Measurements from ENCODE around the gene ZFYVE28.
A peak's percentile ranks its signal among the peaks of the same experiment; 100 is the strongest.

The ZFYVE28 gene

DNA sequence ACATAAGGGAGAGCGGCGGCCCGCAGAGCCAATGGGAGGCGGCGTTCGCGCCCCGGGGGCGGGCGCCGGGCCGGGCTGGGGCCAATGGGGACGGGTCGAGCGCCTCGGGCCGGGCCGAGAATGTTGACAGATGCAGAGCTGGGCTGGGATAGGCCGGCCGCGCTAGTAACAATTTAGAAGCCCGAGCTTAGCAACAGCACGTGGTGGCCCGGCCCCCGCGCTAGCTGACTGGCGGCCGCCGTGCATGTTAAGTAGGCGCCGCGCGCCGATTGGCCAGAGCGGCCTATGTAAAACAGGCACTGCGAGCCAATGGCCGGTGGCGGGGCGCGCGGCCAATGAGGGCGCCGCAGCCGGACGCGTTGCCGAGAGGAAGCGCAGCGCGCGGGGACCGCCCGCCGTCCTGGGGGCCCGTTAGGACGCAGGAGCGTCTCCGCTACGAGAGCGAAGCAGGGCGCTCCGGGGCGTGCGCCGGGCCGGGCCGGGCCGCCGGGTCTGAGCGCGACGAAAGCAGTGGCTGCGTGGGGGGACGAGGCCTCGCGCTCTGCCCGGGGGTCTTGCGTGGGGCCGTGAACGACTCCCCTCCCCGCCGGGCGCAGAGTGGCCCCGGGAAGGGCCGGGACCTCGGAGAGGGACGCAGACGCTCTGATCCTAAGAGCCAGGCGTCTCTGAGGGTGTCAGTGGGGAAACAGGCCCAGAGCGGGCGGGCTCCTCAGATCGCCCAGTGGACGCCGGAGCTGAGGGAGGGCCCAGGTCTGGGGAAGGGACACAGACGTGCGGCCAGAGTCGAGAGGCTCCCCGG, 156.1 kb downstream of the ZFYVE28 start:
- peak; percentile 99 to 100 (median 100) for DNase-seq
- CTCF ChIA-PET, result interaction anchor here (0.6 to 1.3 kb wide), 7 partner anchors 18 to 226 kb away, joined by 3 to 5 read pairs (median 3); no protein-coding TSS in a partner anchor
- H3K36me3 ChIP-seq (ENCODE audit: control insufficient read depth in 4 of 4, insufficient read depth in 4 of 4, low read length in 3 of 4), result peaks cover 0 to 22% (median 8%) of the 10 kb centered on the region in 4 experiments
- H3K4me3 ChIP-seq (ENCODE audit: control insufficient read depth in 1 of 7, extremely low read depth in 1 of 7, insufficient read depth in 4 of 7, low read depth in 2 of 7, low read length in 6 of 7), result peak overlapping the region; percentile 57 to 84 (median 75)
- H3K4me1 ChIP-seq (ENCODE audit: control extremely low read depth in 1 of 4, control insufficient read depth in 4 of 4, insufficient read depth in 4 of 4, low read length in 3 of 4), result peaks cover 0 to 31% (median 20%) of the 10 kb centered on the region in 4 experiments
- no peaks in the 10 kb centered on the region for H3K9me3 ChIP-seq (ENCODE audit: control extremely low read depth in 1 of 5, control insufficient read depth in 4 of 5, insufficient read depth in 2 of 5, low read depth in 1 of 5, low read length in 4 of 5)
- under 1% methylated on average over 83 of the region's 98 CpGs for WGBS (ENCODE audit: insufficient coverage)
- POLR2A ChIA-PET, result interaction anchor here (0.6 to 1.9 kb wide), 15 partner anchors 13 to 153 kb away, joined by 3 to 9 read pairs (median 4); partner anchors contain the start of genes HAUS3 and POLN
- H3K27ac ChIP-seq (ENCODE audit: insufficient read depth in 1 of 2, low read depth in 1 of 2, low read length in 2 of 2, poor library complexity in 1 of 2, severe bottlenecking in 2 of 2), result peak overlapping the region; percentile 82 to 88
- H3K27me3 ChIP-seq (replicated peaks in 2 of 5; ENCODE audit: control insufficient read depth in 4 of 5, insufficient read depth in 5 of 5, low read length in 4 of 5), result no peaks in the 10 kb centered on the region

DNA sequence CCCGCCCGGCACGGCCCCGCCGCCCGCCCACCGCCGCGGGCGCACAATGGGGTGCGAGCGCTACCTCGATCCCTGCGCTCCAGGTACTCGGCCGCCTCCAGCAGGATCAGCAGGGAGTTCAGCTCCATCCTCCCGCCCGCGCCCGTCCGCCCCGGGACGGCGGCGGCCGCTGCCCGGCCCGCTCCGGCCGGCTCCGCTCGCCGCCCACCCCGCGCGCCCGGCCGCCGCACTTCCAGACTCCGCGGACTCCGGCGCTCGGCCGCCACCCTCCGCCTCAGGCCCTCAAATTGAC, 156.6 kb downstream of the ZFYVE28 start, which contains the start of gene MXD4:
Gene MXD4, minus strand, starts transcription at position 257 of the 292 bp plus-strand sequence. Its CDS starts 129 bp downstream, at position 128.
- ChIA-PET CTCF (interaction anchor here (1.0 to 1.3 kb wide), 3 partner anchors 17 to 151 kb away, joined by 3 to 5 read pairs (median 4); no protein-coding TSS in a partner anchor), POLR2A (interaction anchor here (0.6 to 1.9 kb wide), 14 partner anchors 12 to 154 kb away, joined by 3 to 9 read pairs (median 5); partner anchors contain the start of genes HAUS3 and POLN)
- WGBS (ENCODE audit: insufficient coverage), result 0% methylated on average over 43 of the region's 46 CpGs
- Histone ChIP-seq H3K27me3 (replicated peaks in 2 of 5; ENCODE audit: control insufficient read depth in 4 of 5, insufficient read depth in 5 of 5, low read length in 4 of 5) (no peaks in the 10 kb centered on the region), H3K36me3 (ENCODE audit: control insufficient read depth in 4 of 4, insufficient read depth in 4 of 4, low read length in 3 of 4) (peaks cover 0 to 28% (median 10%) of the 10 kb centered on the region in 4 experiments), H3K9me3 (ENCODE audit: control extremely low read depth in 1 of 5, control insufficient read depth in 4 of 5, insufficient read depth in 2 of 5, low read depth in 1 of 5, low read length in 4 of 5) (no peaks in the 10 kb centered on the region), H3K27ac (ENCODE audit: insufficient read depth in 1 of 2, low read depth in 1 of 2, low read length in 2 of 2, poor library complexity in 1 of 2, severe bottlenecking in 2 of 2) (peak within 1 kb of the TSS; percentile 82 to 88), H3K4me3 (ENCODE audit: control insufficient read depth in 1 of 7, extremely low read depth in 1 of 7, insufficient read depth in 4 of 7, low read depth in 2 of 7, low read length in 6 of 7) (peak within 1 kb of the TSS; percentile 57 to 89 (median 80)), H3K4me1 (ENCODE audit: control extremely low read depth in 1 of 4, control insufficient read depth in 4 of 4, insufficient read depth in 4 of 4, low read length in 3 of 4) (peaks cover 0 to 33% (median 20%) of the 10 kb centered on the region in 4 experiments)
- DNase-seq, result no peak

DNA sequence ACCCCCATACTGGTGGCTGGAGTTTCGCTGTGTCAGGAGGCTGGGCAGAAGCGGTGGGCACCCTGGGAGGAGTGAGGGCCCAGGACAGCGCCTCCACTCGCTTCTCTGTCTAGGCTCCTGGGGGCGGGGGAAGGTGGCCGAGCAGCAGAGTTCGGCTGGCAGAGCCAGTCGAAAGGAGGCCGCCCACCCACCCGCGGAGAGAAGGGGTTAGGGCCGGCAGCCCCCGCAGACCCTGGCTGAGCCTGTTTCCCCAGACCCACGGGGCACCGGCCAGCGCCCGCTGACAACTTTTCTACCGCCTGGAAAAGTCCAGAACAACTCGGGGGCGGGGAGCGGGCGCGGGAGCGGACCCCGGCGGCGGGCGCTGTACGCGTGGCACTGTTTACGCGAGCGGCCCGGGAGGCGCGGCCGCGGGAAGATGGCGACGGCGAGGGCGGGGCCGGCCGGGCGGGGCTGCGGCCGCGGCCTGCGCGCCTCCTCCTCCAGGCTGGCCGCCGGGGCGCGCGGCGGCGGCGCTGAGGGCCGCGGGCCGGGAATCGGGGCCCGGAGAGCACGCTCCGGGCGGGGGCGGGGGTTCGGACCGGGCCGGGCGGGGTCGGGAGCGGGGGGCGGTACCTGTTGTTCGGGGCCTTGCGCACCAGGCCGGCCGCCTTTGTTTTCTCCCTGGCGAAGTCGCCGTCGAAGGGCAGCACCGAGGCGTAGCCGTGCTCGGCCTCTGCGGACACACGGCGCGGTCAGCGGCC, 157.2 kb downstream of the ZFYVE28 start:
- peak; percentile 15 to 63 (median 56) for DNase-seq

DNA sequence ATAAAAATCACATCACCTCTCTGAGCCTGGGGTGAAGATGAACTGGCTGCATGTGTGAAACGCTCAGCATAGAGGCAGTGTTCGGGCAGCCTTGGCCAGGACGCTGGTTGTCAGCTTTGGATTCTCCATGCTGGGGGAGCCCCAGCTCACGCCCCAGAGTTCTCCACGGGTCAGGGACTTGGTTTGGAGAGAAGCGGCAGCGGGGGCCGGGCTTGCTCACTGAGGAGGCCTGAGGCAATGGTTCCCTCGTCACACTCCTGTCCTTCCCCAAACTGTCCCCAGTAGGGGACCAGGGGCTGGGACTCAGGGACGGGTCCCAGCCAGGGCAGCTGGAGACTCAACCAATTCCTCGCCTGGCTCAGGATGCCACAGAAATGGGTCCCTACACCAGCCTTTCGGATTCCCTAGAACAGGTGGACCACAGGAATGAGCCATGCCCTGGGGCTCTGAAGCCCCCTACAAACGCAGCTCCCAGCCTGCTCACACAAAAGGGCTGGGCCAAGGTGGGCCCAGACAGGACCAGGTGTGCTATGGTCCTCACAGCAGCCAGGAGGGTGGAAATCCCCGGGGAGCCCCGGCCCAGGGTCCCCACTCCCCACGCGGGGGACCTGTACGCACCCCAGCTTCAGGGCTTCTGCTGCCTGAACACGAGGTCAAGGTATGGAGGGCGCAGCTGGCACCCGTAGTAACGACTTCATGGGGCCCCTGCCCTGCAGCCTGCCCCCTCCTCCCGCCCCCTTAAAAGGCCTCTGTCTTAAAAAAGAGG, 157.9 kb downstream of the ZFYVE28 start:
- CTCF ChIA-PET, result interaction anchor here (0.7 to 2.1 kb wide), 4 partner anchors 11 to 106 kb away, joined by 3 to 4 read pairs (median 4); no protein-coding TSS in a partner anchor
- peak overlapping the region in 1 of 2 experiments; percentile 68 for H3K27ac ChIP-seq (ENCODE audit: insufficient read depth in 1 of 2, low read depth in 1 of 2, low read length in 2 of 2, poor library complexity in 1 of 2, severe bottlenecking in 2 of 2)
- 69% methylated on average over 22 of the region's 23 CpGs for WGBS (ENCODE audit: insufficient coverage)

More for the DNA sequence above, 157.2 kb downstream of the ZFYVE28 start:
- under 1% methylated on average over 81 of the region's 91 CpGs for WGBS (ENCODE audit: insufficient coverage)
- H3K27me3 ChIP-seq (replicated peaks in 2 of 5; ENCODE audit: control insufficient read depth in 4 of 5, insufficient read depth in 5 of 5, low read length in 4 of 5), result no peaks in the 10 kb centered on the region
- H3K9me3 ChIP-seq (ENCODE audit: control extremely low read depth in 1 of 5, control insufficient read depth in 4 of 5, insufficient read depth in 2 of 5, low read depth in 1 of 5, low read length in 4 of 5), result no peaks in the 10 kb centered on the region
- peak overlapping the region; percentile 68 to 72 for H3K27ac ChIP-seq (ENCODE audit: insufficient read depth in 1 of 2, low read depth in 1 of 2, low read length in 2 of 2, poor library complexity in 1 of 2, severe bottlenecking in 2 of 2)
- H3K36me3 ChIP-seq (ENCODE audit: control insufficient read depth in 4 of 4, insufficient read depth in 4 of 4, low read length in 3 of 4), result peaks cover 0 to 33% (median 10%) of the 10 kb centered on the region in 4 experiments
- peak overlapping the region; percentile 57 to 89 (median 80) for H3K4me3 ChIP-seq (ENCODE audit: control insufficient read depth in 1 of 7, extremely low read depth in 1 of 7, insufficient read depth in 4 of 7, low read depth in 2 of 7, low read length in 6 of 7)
- CTCF ChIA-PET, result interaction anchor here (0.9 to 1.6 kb wide), 4 partner anchors 13 to 105 kb away, joined by 3 to 5 read pairs (median 3); no protein-coding TSS in a partner anchor
- POLR2A ChIA-PET, result interaction anchor here (1.9 kb wide), 1 partner anchor 14 kb away, joined by 9 read pairs; no protein-coding TSS in a partner anchor
- H3K4me1 ChIP-seq (ENCODE audit: control extremely low read depth in 1 of 4, control insufficient read depth in 4 of 4, insufficient read depth in 4 of 4, low read length in 3 of 4), result peaks cover 0 to 33% (median 20%) of the 10 kb centered on the region in 4 experiments

DNA sequence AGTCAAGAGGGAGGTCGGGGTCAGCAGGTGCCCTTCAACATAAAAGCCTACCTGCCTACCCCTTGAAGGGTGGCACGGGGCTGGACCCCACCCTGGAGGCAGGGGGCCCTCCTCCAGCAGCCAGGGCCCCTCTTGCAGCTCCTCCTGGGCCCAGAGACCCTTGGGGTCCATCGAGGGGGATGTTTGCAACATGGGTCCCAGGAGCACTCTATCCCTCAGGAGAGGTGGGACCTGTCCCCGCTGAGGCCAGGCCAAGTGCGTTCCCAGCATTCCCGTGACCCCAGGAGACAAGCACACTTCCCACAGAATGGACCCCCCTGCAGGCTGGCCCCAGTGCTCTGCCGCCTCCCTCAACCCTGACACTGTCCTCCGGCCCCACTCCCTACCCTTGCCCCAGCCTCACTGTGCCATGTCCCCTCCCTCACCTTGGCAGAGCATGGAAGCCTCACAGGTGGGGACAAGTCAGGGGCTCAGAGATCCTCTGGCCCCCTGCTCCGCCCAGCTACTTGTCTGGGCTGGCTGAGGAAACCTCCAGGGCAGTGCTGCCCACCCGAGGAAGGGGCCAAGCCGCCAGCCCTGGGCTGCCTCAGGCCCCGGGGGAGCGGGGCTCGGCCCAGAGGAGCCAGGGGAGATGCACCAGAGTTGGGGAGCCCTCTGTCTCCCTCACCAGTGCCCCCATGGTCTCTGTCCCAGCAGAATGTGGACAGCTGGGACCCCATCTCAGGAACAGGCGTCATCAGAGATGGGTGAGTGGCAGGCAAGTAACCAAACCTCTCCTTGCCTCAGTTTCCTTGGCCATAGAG, 158.7 kb downstream of the ZFYVE28 start:
- H3K27ac ChIP-seq (ENCODE audit: insufficient read depth in 1 of 2, low read depth in 1 of 2, low read length in 2 of 2, poor library complexity in 1 of 2, severe bottlenecking in 2 of 2), result peak overlapping the region in 1 of 2 experiments; percentile 68
- no peak for DNase-seq
- ChIA-PET POLR2A (interaction anchor here (1.1 to 1.3 kb wide), 3 partner anchors 9 to 22 kb away, joined by 3 to 4 read pairs (median 3); no protein-coding TSS in a partner anchor), CTCF (interaction anchor here (0.7 to 2.1 kb wide), 3 partner anchors 10 to 13 kb away, joined by 3 to 4 read pairs (median 4); no protein-coding TSS in a partner anchor)
- H3K36me3 ChIP-seq (ENCODE audit: control insufficient read depth in 4 of 4, insufficient read depth in 4 of 4, low read length in 3 of 4), result peaks cover 2 to 48% (median 14%) of the 10 kb centered on the region in 4 experiments
- no peaks in the 10 kb centered on the region for H3K9me3 ChIP-seq (ENCODE audit: control extremely low read depth in 1 of 5, control insufficient read depth in 4 of 5, insufficient read depth in 2 of 5, low read depth in 1 of 5, low read length in 4 of 5)
- H3K27me3 ChIP-seq (replicated peaks in 2 of 5; ENCODE audit: control insufficient read depth in 4 of 5, insufficient read depth in 5 of 5, low read length in 4 of 5), result no peaks in the 10 kb centered on the region
- 93% methylated on average over 9 of the region's 15 CpGs for WGBS (ENCODE audit: insufficient coverage)
- H3K4me1 ChIP-seq (ENCODE audit: control extremely low read depth in 1 of 4, control insufficient read depth in 4 of 4, insufficient read depth in 4 of 4, low read length in 3 of 4), result peaks cover 0 to 33% (median 20%) of the 10 kb centered on the region in 4 experiments
- H3K4me3 ChIP-seq (ENCODE audit: control insufficient read depth in 1 of 7, extremely low read depth in 1 of 7, insufficient read depth in 4 of 7, low read depth in 2 of 7, low read length in 6 of 7), result peak overlapping the region in 4 of 7 experiments; percentile 4 to 89 (median 44)

More for the DNA sequence above, 157.9 kb downstream of the ZFYVE28 start:
- H3K4me1 ChIP-seq (ENCODE audit: control extremely low read depth in 1 of 4, control insufficient read depth in 4 of 4, insufficient read depth in 4 of 4, low read length in 3 of 4), result peaks cover 0 to 33% (median 20%) of the 10 kb centered on the region in 4 experiments
- peak overlapping the region; percentile 57 to 89 (median 80) for H3K4me3 ChIP-seq (ENCODE audit: control insufficient read depth in 1 of 7, extremely low read depth in 1 of 7, insufficient read depth in 4 of 7, low read depth in 2 of 7, low read length in 6 of 7)
- DNase-seq, result no peak
- H3K9me3 ChIP-seq (ENCODE audit: control extremely low read depth in 1 of 5, control insufficient read depth in 4 of 5, insufficient read depth in 2 of 5, low read depth in 1 of 5, low read length in 4 of 5), result no peaks in the 10 kb centered on the region
- H3K27me3 ChIP-seq (replicated peaks in 2 of 5; ENCODE audit: control insufficient read depth in 4 of 5, insufficient read depth in 5 of 5, low read length in 4 of 5), result no peaks in the 10 kb centered on the region
- POLR2A ChIA-PET, result interaction anchor here (1.2 to 1.3 kb wide), 2 partner anchors 13 to 22 kb away, joined by 3 to 4 read pairs; no protein-coding TSS in a partner anchor
- peaks cover 0 to 41% (median 10%) of the 10 kb centered on the region in 4 experiments for H3K36me3 ChIP-seq (ENCODE audit: control insufficient read depth in 4 of 4, insufficient read depth in 4 of 4, low read length in 3 of 4)
